Activated B cell treated with CpG ODN at 0.5 μM for 24 hours (primary cell): Measurements from ENCODE around the gene ANXA6. TPM values are rescaled to one million over a fixed set of nuclear protein-coding genes. Genes with fewer than 3 reads are reported as not detected.
A peak's percentile ranks its signal among the peaks of the same experiment; 100 is the strongest.

ENCODE experiments used
- ATAC-seq: fragments of 200-7000 bp; cut with Tn5 transposase; one replicate; pipeline ENCODE4 v1.10.0; 2021; ENCODE audit warnings: low read depth, mild to moderate bottlenecking, moderate library complexity
- CTCF ChIA-PET: fragments of 350-600 bp; sonication (Branson Sonifier 250); formaldehyde crosslinking; loops from one replicate; lab custom pipeline; 2021; ENCODE audit warnings: antibody characterized with exemption; lab: Charles Lee
- POLR2A ChIA-PET: fragments of 350-600 bp; sonication (Branson Sonifier 250); formaldehyde crosslinking; loops from one replicate; lab custom pipeline; 2021; ENCODE audit warnings: antibody characterized with exemption; lab: Charles Lee
- DNase-seq: peaks from one replicate; pipeline ENCODE4 v3.0.0; 2022
- H3K27ac Mint-ChIP-seq: one replicate; pipeline ENCODE4 v1.8.0; 2020; ENCODE audit warnings: mixed read lengths
- H3K27me3 Mint-ChIP-seq: one replicate; pipeline ENCODE4 v1.8.0; 2021; ENCODE audit warnings: mixed read lengths
- H3K36me3 Mint-ChIP-seq: one replicate; pipeline ENCODE4 v1.8.0; 2021; ENCODE audit warnings: low read depth, mixed read lengths
- H3K4me1 Mint-ChIP-seq: one replicate; pipeline ENCODE4 v1.8.0; 2021; ENCODE audit warnings: mixed read lengths
- H3K4me3 Mint-ChIP-seq: one replicate; pipeline ENCODE4 v1.8.0; 2020; ENCODE audit warnings: mild to moderate bottlenecking, mixed read lengths
- H3K9me3 Mint-ChIP-seq: one replicate; pipeline ENCODE4 v1.8.0; 2020; ENCODE audit warnings: mixed read lengths
- intact Hi-C: fragments of 100-400 bp; cut with micrococcal nuclease; formaldehyde crosslinking; loops from one replicate; pipeline ENCODE4 v1.15.1; 2024
- total RNA-seq: library from RNA; stranded (reverse); gene quantifications from 2 replicates; pipeline ENCODE4 v1.2.3, GENCODE V29; 2022
- TF ChIP-seq, protein P1 (sequence below): fragments of 200-600 bp; IDR thresholded peaks from one replicate; pipeline ENCODE4 v1.8.0; 2022; ENCODE audit warnings: antibody characterized with exemption, mild to moderate bottlenecking

Gene ANXA6
- total RNA-seq, 1 donor from 2014 or later: 367 TPM

GRCh38 chr5:151071848-151072629 is 85.5 kb downstream of the ANXA6 start:
- intact Hi-C loops: no loop called here
- Mint-ChIP-seq H3K36me3 (peaks cover 88% of the 10 kb centered on the region), H3K4me3 (no peak overlapping the region), H3K27ac (peak overlapping the region; percentile 66), H3K27me3 (no peaks in the 10 kb centered on the region), H3K9me3 (no peaks in the 10 kb centered on the region), H3K4me1 (peaks cover 99% of the 10 kb centered on the region)
- ATAC-seq (no peak), DNase-seq (no peak)
- ChIA-PET POLR2A (interaction anchor here (1.3 to 11.3 kb wide), 5 partner anchors 10 to 26 kb away, joined by 3 to 242 read pairs (median 5); partner anchors contain the start of gene TNIP1), CTCF (interaction anchor here (0.8 to 1.7 kb wide), 3 partner anchors 20 to 43 kb away, joined by 3 to 8 read pairs (median 5); no protein-coding TSS in a partner anchor)
- TF ChIP-seq, protein P1, sequence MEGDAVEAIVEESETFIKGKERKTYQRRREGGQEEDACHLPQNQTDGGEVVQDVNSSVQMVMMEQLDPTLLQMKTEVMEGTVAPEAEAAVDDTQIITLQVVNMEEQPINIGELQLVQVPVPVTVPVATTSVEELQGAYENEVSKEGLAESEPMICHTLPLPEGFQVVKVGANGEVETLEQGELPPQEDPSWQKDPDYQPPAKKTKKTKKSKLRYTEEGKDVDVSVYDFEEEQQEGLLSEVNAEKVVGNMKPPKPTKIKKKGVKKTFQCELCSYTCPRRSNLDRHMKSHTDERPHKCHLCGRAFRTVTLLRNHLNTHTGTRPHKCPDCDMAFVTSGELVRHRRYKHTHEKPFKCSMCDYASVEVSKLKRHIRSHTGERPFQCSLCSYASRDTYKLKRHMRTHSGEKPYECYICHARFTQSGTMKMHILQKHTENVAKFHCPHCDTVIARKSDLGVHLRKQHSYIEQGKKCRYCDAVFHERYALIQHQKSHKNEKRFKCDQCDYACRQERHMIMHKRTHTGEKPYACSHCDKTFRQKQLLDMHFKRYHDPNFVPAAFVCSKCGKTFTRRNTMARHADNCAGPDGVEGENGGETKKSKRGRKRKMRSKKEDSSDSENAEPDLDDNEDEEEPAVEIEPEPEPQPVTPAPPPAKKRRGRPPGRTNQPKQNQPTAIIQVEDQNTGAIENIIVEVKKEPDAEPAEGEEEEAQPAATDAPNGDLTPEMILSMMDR: no peak

GRCh38 chr5:151071021-151071420 is 86.6 kb downstream of the ANXA6 start:
- Mint-ChIP-seq H3K36me3 (peaks cover 88% of the 10 kb centered on the region), H3K27ac (no peak overlapping the region), H3K27me3 (no peaks in the 10 kb centered on the region), H3K4me3 (no peak overlapping the region), H3K4me1 (peaks cover 99% of the 10 kb centered on the region), H3K9me3 (no peaks in the 10 kb centered on the region)
- TF ChIP-seq, protein P1: no peak
- CTCF ChIA-PET: interaction anchor here (0.8 to 1.7 kb wide), 4 partner anchors 19 to 44 kb away, joined by 3 to 8 read pairs (median 4); no protein-coding TSS in a partner anchor
- ATAC-seq: no peak
- intact Hi-C loops: no loop called here
- POLR2A ChIA-PET: interaction anchor here (0.6 to 11.3 kb wide), 8 partner anchors 11 to 1071 kb away, joined by 3 to 242 read pairs (median 5); partner anchors contain the start of gene TNIP1
- DNase-seq: no peak

- intact Hi-C loops: no loop called here
- ATAC-seq (no peak), DNase-seq (no peak)
- ChIA-PET POLR2A (interaction anchor here (0.6 to 11.3 kb wide), 7 partner anchors 11 to 1071 kb away, joined by 4 to 242 read pairs (median 6); partner anchors contain the start of gene TNIP1), CTCF (interaction anchor here (1.1 to 2.7 kb wide), 5 partner anchors 8 to 45 kb away, joined by 3 to 14 read pairs (median 5); no protein-coding TSS in a partner anchor)
- peaks cover 88% of the 10 kb centered on the region for H3K36me3 Mint-ChIP-seq
- peaks cover 99% of the 10 kb centered on the region for H3K4me1 Mint-ChIP-seq
- H3K27me3 Mint-ChIP-seq: no peaks in the 10 kb centered on the region
- TF ChIP-seq, protein P1: no peak
- H3K4me3 Mint-ChIP-seq: no peak overlapping the region
- H3K9me3 Mint-ChIP-seq: no peaks in the 10 kb centered on the region
- H3K27ac Mint-ChIP-seq: peak overlapping the region; percentile 12
These were observed 87.1 kb downstream of the ANXA6 start for GRCh38 chr5:151070449-151070848.

DNA sequence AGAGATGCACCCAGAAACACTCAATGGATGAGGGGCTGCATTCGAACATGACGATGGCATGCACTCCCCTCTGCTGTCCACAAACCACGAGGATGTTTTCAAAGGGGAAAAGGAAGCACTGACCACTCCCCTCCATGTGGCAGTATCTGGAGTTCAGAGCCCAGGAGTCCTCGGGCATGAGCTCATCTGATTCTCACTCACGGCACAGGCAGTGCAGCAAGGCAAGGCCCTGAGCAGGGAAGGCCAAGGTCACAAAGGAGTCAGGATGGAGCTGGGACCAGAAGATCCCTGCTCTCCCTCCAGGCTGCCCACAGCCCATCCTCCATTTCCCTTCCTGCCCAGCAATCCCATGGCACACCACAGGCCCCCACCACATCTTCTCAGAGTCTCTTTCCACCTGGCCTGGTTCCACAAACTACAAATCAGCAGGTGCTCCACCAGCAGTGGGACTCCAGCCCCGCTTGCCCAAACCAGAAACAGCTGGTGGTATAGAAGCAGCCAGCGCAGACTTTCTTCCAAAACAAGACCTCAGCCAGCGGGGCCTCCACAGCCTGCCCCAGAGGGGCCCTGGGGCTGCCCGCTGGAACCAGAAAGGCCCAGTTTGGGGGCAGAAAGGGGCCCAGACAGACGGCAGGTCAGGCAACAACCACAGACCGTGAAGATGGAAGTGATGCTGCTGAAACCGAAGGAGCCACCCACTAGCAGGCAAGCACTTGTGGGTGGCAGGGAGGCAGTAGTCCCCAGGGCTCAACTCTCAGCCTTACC is 89.0 kb downstream of the ANXA6 start:
- ChIA-PET POLR2A (interaction anchor here (0.6 to 11.3 kb wide), 18 partner anchors 9 to 656 kb away, joined by 3 to 242 read pairs (median 4); partner anchors contain the start of genes ANXA6, CD74, GM2A and TNIP1), CTCF (interaction anchor here (0.7 to 2.7 kb wide), 7 partner anchors 9 to 47 kb away, joined by 3 to 14 read pairs (median 3); no protein-coding TSS in a partner anchor)
- peak; percentile 86 for ATAC-seq
- H3K27ac Mint-ChIP-seq: peak overlapping the region; percentile 91
- no peaks in the 10 kb centered on the region for H3K9me3 Mint-ChIP-seq
- peak overlapping the region; percentile 72 for H3K4me3 Mint-ChIP-seq
- H3K36me3 Mint-ChIP-seq: peaks cover 93% of the 10 kb centered on the region
- H3K4me1 Mint-ChIP-seq: peaks cover 99% of the 10 kb centered on the region
- H3K27me3 Mint-ChIP-seq: no peaks in the 10 kb centered on the region
- intact Hi-C loops: loop anchor here (1.0 kb wide), 2 partner anchors 8 to 10 kb away; no protein-coding TSS in a partner anchor
- TF ChIP-seq, protein P1: no peak
- DNase-seq: peak; percentile 62
